MCF 10A (cell line): ENCODE measurements around the gene TFF2. TPM values are rescaled to one million over a fixed set of nuclear protein-coding genes. Genes with fewer than 3 reads are reported as not detected.

ENCODE experiments used
- BruUV-seq: library from RNA; stranded (reverse); fragments of 400-500 nt; replicated peaks from 2 replicates; lab custom pipeline; 2021; lab: Mats Ljungman, UMichigan
- CTCF ChIA-PET: fragments of 300-600 bp; sonication (Branson Sonifier 250); formaldehyde crosslinking; extraction: SDS; loops from one replicate; lab custom pipeline; 2021; ENCODE audit warnings: antibody characterized with exemption, inconsistent platforms; lab: Yijun Ruan, JAX
- POLR2A ChIA-PET: fragments of 300-600, 350-650 bp; sonication (Branson Sonifier 250); formaldehyde crosslinking; extraction: SDS; loops from one replicate; lab custom pipeline; 2020; ENCODE audit warnings: antibody characterized with exemption, inconsistent platforms; lab: Yijun Ruan, JAX
- DNase-seq: peaks from one replicate; pipeline ENCODE4 v3.0.0-alpha.2; 2018; ENCODE audit not compliant: unreplicated experiment
- H3K27ac Mint-ChIP-seq: one replicate; pipeline ENCODE4 v1.8.0; 2022; ENCODE audit warnings: mild to moderate bottlenecking, low read depth, mixed read lengths; ENCODE audit not compliant: unreplicated experiment
- H3K27me3 Mint-ChIP-seq: one replicate; pipeline ENCODE4 v1.8.0; 2022; ENCODE audit warnings: mixed read lengths; ENCODE audit not compliant: insufficient read depth, unreplicated experiment
- H3K36me3 Mint-ChIP-seq: one replicate; pipeline ENCODE4 v1.8.0; 2022; ENCODE audit warnings: mild to moderate bottlenecking, moderate library complexity, mixed read lengths; ENCODE audit not compliant: insufficient read depth, unreplicated experiment
- H3K4me1 Mint-ChIP-seq: one replicate; pipeline ENCODE4 v1.8.0; 2022; ENCODE audit warnings: mixed read lengths; ENCODE audit not compliant: insufficient read depth, unreplicated experiment
- H3K4me3 Mint-ChIP-seq: one replicate; pipeline ENCODE4 v1.8.0; 2022; ENCODE audit warnings: mild to moderate bottlenecking, moderate library complexity, mixed read lengths; ENCODE audit not compliant: unreplicated experiment
- H3K9me3 Mint-ChIP-seq: one replicate; pipeline ENCODE4 v1.8.0; 2022; ENCODE audit warnings: mixed read lengths; ENCODE audit not compliant: unreplicated experiment
- intact Hi-C: fragments of 100-400 bp; cut with micrococcal nuclease; formaldehyde crosslinking; loops from 2 replicates; pipeline ENCODE4 v1.14.1; 2022
- total RNA-seq: library from RNA; stranded (reverse); gene quantifications from 2 replicates; pipeline ENCODE4 v1.2.3, GENCODE V29; 2022
- TF ChIP-seq, protein P1 (sequence below): fragments of 200-600 bp; IDR thresholded peaks from one replicate; pipeline ENCODE4 v1.8.0; 2022; ENCODE audit warnings: antibody characterized with exemption, mild to moderate bottlenecking; ENCODE audit not compliant: unreplicated experiment

TFF2 gene
- total RNA-seq, 1 experiment from 2014 or later, result not detected

DNA sequence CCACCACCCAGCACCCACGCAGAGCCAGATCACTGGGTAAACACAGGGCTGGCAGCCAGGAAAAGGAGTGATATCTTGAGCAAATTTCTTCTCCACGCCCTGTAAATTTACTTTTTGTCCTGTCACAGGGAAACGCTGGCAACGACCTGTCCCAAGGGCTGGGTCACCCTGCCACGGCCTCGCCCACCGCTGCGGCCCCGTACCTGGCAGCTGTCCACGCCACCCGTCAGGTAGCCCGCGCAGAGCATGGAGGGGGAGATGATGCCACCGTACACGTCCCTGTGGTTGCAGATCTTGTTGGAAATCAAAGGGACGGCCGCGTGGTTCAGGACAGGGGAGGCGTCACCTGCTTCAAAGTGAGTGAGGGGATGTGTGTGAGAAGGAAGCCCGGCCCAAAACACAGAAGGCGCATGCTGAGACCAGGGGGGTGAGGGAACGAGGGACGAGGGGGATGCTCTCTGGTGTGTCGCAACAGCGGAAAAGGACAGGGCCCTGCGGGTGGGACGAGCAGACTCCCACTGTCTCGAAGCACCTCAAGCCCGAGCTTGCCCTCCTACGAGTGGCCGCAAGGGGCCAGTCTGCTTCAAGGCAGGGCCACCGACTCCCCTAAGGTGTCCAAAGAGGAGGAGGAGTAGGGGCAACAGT, 25.7 kb upstream of the TFF2 start:
- peaks cover 22% of the 10 kb centered on the region for H3K27me3 Mint-ChIP-seq
- no peak overlapping the region for H3K27ac Mint-ChIP-seq
- no peak for DNase-seq
- no peaks in the 10 kb centered on the region for H3K9me3 Mint-ChIP-seq
- ChIA-PET CTCF (no interaction called here), POLR2A (no interaction called here)
- no peaks in the 10 kb centered on the region for H3K4me1 Mint-ChIP-seq
- H3K36me3 Mint-ChIP-seq, result no peaks in the 10 kb centered on the region
- intact Hi-C loops, result no loop called here
- no peak overlapping the region for H3K4me3 Mint-ChIP-seq
- TF ChIP-seq, protein P1, sequence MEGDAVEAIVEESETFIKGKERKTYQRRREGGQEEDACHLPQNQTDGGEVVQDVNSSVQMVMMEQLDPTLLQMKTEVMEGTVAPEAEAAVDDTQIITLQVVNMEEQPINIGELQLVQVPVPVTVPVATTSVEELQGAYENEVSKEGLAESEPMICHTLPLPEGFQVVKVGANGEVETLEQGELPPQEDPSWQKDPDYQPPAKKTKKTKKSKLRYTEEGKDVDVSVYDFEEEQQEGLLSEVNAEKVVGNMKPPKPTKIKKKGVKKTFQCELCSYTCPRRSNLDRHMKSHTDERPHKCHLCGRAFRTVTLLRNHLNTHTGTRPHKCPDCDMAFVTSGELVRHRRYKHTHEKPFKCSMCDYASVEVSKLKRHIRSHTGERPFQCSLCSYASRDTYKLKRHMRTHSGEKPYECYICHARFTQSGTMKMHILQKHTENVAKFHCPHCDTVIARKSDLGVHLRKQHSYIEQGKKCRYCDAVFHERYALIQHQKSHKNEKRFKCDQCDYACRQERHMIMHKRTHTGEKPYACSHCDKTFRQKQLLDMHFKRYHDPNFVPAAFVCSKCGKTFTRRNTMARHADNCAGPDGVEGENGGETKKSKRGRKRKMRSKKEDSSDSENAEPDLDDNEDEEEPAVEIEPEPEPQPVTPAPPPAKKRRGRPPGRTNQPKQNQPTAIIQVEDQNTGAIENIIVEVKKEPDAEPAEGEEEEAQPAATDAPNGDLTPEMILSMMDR, result no peak
- BruUV-seq, result no TSS peak

DNA sequence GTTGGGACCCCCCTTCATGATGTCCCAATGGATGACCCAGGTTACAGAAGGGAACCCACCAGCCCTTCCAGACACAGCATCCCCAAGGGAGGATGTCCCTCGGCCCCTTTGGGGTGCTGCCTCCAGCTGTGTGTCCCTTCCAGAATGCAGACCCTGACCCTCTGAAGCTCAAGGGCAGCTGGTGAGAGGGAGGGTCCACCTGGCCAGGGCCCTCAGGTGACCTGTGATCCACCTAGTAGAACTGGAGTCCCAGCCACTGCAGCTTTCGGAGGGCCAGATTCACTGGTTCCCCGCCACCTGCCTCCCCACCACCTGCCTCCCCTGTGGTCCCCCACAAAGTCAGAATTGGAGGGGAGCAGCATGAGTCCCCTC, 25.2 kb upstream of the TFF2 start:
- Mint-ChIP-seq H3K27me3 (peaks cover 27% of the 10 kb centered on the region), H3K4me1 (no peaks in the 10 kb centered on the region), H3K9me3 (no peaks in the 10 kb centered on the region), H3K36me3 (no peaks in the 10 kb centered on the region), H3K27ac (no peak overlapping the region), H3K4me3 (no peak overlapping the region)
- ChIA-PET CTCF (no interaction called here), POLR2A (no interaction called here)
- no peak for DNase-seq
- intact Hi-C loops, result no loop called here
- TF ChIP-seq, protein P1, result no peak
- no TSS peak for BruUV-seq

DNA sequence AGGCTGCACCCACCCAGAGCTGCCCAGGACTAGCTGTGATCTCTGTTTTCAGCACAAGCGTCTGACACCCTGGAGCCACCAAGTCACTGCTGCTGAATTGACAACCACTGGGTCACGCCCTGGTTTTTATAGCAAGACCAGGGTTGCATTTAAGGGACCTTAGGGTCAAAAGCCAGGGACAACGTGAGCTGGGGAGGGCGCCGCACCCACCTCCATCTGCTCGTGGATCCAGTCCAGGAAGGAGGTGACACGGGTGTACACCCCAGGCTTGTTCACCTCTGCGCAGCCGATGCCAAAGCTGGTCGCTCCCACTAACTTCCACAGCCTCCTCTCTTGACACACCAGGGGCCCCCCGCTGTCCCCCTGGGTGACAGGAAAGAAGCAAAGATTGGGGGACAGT, 24.7 kb upstream of the TFF2 start:
- Mint-ChIP-seq H3K27ac (no peak overlapping the region), H3K4me3 (no peak overlapping the region), H3K27me3 (peaks cover 31% of the 10 kb centered on the region), H3K4me1 (no peaks in the 10 kb centered on the region), H3K36me3 (no peaks in the 10 kb centered on the region), H3K9me3 (no peaks in the 10 kb centered on the region)
- ChIA-PET CTCF (interaction anchor here (1.8 kb wide), 1 partner anchor 66 kb away, joined by 3 read pairs; no protein-coding TSS in a partner anchor), POLR2A (no interaction called here)
- DNase-seq, result no peak
- no TSS peak for BruUV-seq
- intact Hi-C loops, result no loop called here
- TF ChIP-seq, protein P1, result no peak

DNA sequence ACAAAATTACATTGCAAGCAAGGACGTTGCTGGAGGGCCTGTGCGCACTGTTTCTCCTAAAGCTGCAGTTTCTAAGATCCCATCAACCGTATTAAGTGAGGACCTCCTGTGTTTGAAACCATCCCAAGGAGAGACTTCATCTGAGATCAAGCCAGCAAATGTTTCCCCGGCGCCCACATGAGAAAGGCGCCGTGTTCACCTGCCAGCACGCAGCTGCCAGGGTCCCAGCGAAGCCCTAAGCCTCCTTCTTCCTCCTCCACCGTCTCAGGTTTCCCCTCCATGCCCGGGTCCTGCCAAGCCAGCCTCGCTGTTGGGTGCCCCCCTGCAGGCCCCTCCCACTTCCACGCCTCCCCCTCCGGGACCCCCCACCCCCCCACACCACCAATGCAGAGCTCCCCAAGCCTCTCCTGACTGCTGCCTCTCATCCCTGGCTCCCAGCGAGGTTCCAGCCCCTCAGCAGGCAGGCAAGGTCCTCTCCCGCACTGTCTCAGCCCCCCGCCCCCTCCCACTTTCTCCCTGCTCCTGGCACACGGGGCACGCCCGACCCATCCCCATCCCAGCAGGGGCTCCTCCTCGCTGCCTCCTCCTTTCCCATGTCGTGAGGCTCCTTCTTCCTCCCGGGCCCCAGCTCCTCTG, 24.2 kb upstream of the TFF2 start:
- H3K36me3 Mint-ChIP-seq, result no peaks in the 10 kb centered on the region
- intact Hi-C loops, result no loop called here
- POLR2A ChIA-PET, result no interaction called here
- CTCF ChIA-PET, result interaction anchor here (1.8 kb wide), 1 partner anchor 66 kb away, joined by 3 read pairs; no protein-coding TSS in a partner anchor
- H3K4me3 Mint-ChIP-seq, result no peak overlapping the region
- H3K4me1 Mint-ChIP-seq, result no peaks in the 10 kb centered on the region
- TF ChIP-seq, protein P1, result no peak
- peaks cover 34% of the 10 kb centered on the region for H3K27me3 Mint-ChIP-seq
- no TSS peak for BruUV-seq
- no peak for DNase-seq
- H3K27ac Mint-ChIP-seq, result no peak overlapping the region
- H3K9me3 Mint-ChIP-seq, result no peaks in the 10 kb centered on the region
